ENCODE data around the gene COX7A2L. TPM values are rescaled to one million over a fixed set of nuclear protein-coding genes. Genes with fewer than 3 reads are reported as not detected.
A peak's percentile ranks its signal among the peaks of the same experiment; 100 is the strongest.

COX7A2L gene
- total and polyA plus RNA-seq, 2 experiments from 2014 or later = 112 to 149 TPM

DNA sequence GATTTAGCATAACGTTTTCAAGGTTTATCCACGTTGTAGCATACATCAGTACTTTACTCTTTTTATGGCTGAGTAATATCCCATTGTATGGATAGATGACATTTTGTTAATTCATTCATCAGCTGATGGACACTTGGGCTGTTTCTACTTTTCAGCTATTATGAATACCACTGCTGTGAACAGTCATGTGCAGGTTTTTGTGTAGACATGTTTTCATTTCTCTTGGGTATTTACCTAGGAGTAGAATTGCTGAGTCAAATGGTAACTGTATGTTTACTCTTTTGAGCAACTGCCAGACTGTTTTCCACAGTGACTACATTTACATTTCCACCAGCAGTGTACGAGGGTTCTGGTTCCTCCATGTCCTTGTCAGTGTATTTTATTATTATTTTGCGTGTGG is 33.9 kb downstream of the COX7A2L start:
- Histone ChIP-seq H3K4me1 (ENCODE audit: insufficient read depth) (no peaks in the 10 kb centered on the region), H4K20me1 (replicated peaks; ENCODE audit: insufficient read depth) (0 out of 2 replicates have a peak, but pooled peaks cover 4% of the 10 kb centered on the region), H3K4me3 (no peak overlapping the region), H3K79me2 (replicated peaks; ENCODE audit: insufficient read depth) (no peaks in the 10 kb centered on the region), H3F3A (replicated peaks; ENCODE audit: low read depth) (no peaks in the 10 kb centered on the region), H3K4me2 (no peak overlapping the region), H3K27ac (ENCODE audit: low read depth) (no peak overlapping the region), H2AFZ (no peak overlapping the region), H3K9me2 (ENCODE audit: insufficient read depth) (no peaks in the 10 kb centered on the region), H3K27me3 (ENCODE audit: insufficient read depth) (no peaks in the 10 kb centered on the region), H3K36me3 (ENCODE audit: insufficient read depth) (peaks cover 28% of the 10 kb centered on the region)
- H3K4me1 Mint-ChIP-seq = no peaks in the 10 kb centered on the region
- no peaks in the 10 kb centered on the region for H3K9me3 Mint-ChIP-seq
- H3K4me3 Mint-ChIP-seq = no peak overlapping the region
- peaks cover 33% of the 10 kb centered on the region; the same call in 2 of the 3 replicates for H3K36me3 Mint-ChIP-seq (ENCODE audit: low read depth)
- TF ChIP-seq EZH2 (IDR thresholded peaks at IDR 0.05; ENCODE audit: low read depth, unreplicated experiment) (no peak), JUNB (IDR thresholded peaks at IDR 0.05; ENCODE audit: unreplicated experiment) (no peak), CREB1 (CRISPR knock-in tag; IDR thresholded peaks at IDR 0.05; ENCODE audit: low read depth) (no peak), ZNF114 (CRISPR knock-in tag; IDR thresholded peaks at IDR 0.05) (no peak), EZH2phosphoT487 (IDR thresholded peaks at IDR 0.05; ENCODE audit: unreplicated experiment) (no peak)
- TF ChIP-seq, protein P1, sequence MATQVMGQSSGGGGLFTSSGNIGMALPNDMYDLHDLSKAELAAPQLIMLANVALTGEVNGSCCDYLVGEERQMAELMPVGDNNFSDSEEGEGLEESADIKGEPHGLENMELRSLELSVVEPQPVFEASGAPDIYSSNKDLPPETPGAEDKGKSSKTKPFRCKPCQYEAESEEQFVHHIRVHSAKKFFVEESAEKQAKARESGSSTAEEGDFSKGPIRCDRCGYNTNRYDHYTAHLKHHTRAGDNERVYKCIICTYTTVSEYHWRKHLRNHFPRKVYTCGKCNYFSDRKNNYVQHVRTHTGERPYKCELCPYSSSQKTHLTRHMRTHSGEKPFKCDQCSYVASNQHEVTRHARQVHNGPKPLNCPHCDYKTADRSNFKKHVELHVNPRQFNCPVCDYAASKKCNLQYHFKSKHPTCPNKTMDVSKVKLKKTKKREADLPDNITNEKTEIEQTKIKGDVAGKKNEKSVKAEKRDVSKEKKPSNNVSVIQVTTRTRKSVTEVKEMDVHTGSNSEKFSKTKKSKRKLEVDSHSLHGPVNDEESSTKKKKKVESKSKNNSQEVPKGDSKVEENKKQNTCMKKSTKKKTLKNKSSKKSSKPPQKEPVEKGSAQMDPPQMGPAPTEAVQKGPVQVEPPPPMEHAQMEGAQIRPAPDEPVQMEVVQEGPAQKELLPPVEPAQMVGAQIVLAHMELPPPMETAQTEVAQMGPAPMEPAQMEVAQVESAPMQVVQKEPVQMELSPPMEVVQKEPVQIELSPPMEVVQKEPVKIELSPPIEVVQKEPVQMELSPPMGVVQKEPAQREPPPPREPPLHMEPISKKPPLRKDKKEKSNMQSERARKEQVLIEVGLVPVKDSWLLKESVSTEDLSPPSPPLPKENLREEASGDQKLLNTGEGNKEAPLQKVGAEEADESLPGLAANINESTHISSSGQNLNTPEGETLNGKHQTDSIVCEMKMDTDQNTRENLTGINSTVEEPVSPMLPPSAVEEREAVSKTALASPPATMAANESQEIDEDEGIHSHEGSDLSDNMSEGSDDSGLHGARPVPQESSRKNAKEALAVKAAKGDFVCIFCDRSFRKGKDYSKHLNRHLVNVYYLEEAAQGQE (IDR thresholded peaks at IDR 0.05; ENCODE audit: unreplicated experiment) = no peak
- TF ChIP-seq, protein P2, sequence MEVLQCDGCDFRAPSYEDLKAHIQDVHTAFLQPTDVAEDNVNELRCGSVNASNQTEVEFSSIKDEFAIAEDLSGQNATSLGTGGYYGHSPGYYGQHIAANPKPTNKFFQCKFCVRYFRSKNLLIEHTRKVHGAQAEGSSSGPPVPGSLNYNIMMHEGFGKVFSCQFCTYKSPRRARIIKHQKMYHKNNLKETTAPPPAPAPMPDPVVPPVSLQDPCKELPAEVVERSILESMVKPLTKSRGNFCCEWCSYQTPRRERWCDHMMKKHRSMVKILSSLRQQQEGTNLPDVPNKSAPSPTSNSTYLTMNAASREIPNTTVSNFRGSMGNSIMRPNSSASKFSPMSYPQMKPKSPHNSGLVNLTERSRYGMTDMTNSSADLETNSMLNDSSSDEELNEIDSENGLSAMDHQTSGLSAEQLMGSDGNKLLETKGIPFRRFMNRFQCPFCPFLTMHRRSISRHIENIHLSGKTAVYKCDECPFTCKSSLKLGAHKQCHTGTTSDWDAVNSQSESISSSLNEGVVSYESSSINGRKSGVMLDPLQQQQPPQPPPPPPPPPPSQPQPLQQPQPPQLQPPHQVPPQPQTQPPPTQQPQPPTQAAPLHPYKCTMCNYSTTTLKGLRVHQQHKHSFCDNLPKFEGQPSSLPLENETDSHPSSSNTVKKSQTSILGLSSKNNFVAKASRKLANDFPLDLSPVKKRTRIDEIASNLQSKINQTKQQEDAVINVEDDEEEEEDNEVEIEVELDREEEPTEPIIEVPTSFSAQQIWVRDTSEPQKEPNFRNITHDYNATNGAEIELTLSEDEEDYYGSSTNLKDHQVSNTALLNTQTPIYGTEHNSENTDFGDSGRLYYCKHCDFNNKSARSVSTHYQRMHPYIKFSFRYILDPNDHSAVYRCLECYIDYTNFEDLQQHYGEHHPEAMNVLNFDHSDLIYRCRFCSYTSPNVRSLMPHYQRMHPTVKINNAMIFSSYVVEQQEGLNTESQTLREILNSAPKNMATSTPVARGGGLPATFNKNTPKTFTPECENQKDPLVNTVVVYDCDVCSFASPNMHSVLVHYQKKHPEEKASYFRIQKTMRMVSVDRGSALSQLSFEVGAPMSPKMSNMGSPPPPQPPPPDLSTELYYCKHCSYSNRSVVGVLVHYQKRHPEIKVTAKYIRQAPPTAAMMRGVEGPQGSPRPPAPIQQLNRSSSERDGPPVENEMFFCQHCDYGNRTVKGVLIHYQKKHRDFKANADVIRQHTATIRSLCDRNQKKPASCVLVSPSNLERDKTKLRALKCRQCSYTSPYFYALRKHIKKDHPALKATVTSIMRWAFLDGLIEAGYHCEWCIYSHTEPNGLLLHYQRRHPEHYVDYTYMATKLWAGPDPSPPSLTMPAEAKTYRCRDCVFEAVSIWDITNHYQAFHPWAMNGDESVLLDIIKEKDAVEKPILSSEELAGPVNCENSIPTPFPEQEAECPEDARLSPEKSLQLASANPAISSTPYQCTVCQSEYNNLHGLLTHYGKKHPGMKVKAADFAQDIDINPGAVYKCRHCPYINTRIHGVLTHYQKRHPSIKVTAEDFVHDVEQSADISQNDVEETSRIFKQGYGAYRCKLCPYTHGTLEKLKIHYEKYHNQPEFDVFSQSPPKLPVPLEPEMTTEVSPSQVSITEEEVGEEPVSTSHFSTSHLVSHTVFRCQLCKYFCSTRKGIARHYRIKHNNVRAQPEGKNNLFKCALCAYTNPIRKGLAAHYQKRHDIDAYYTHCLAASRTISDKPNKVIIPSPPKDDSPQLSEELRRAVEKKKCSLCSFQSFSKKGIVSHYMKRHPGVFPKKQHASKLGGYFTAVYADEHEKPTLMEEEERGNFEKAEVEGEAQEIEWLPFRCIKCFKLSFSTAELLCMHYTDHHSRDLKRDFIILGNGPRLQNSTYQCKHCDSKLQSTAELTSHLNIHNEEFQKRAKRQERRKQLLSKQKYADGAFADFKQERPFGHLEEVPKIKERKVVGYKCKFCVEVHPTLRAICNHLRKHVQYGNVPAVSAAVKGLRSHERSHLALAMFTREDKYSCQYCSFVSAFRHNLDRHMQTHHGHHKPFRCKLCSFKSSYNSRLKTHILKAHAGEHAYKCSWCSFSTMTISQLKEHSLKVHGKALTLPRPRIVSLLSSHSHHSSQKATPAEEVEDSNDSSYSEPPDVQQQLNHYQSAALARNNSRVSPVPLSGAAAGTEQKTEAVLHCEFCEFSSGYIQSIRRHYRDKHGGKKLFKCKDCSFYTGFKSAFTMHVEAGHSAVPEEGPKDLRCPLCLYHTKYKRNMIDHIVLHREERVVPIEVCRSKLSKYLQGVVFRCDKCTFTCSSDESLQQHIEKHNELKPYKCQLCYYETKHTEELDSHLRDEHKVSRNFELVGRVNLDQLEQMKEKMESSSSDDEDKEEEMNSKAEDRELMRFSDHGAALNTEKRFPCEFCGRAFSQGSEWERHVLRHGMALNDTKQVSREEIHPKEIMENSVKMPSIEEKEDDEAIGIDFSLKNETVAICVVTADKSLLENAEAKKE (CRISPR knock-in tag; IDR thresholded peaks at IDR 0.05) = no peak
- TF ChIP-seq, protein P3, sequence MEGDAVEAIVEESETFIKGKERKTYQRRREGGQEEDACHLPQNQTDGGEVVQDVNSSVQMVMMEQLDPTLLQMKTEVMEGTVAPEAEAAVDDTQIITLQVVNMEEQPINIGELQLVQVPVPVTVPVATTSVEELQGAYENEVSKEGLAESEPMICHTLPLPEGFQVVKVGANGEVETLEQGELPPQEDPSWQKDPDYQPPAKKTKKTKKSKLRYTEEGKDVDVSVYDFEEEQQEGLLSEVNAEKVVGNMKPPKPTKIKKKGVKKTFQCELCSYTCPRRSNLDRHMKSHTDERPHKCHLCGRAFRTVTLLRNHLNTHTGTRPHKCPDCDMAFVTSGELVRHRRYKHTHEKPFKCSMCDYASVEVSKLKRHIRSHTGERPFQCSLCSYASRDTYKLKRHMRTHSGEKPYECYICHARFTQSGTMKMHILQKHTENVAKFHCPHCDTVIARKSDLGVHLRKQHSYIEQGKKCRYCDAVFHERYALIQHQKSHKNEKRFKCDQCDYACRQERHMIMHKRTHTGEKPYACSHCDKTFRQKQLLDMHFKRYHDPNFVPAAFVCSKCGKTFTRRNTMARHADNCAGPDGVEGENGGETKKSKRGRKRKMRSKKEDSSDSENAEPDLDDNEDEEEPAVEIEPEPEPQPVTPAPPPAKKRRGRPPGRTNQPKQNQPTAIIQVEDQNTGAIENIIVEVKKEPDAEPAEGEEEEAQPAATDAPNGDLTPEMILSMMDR (conservative IDR thresholded peaks at IDR 0.05; ENCODE audit: low read depth in 2 of 2) = no peak
- no peaks in the 10 kb centered on the region for H3K27me3 Mint-ChIP-seq (ENCODE audit: insufficient read depth, low read depth, poor library complexity)
- H3K27ac Mint-ChIP-seq = no peak overlapping the region
- ATAC-seq (no peak), DNase-seq (ENCODE audit: low spot score) (peak; percentile 29)
